ENCODE data around the gene PITRM1. TPM values are rescaled to one million over a fixed set of nuclear protein-coding genes. Genes with fewer than 3 reads are reported as not detected.

The PITRM1 gene
- total RNA-seq, 2 donors from 2014 or later = 47.7 to 103 TPM

DNA sequence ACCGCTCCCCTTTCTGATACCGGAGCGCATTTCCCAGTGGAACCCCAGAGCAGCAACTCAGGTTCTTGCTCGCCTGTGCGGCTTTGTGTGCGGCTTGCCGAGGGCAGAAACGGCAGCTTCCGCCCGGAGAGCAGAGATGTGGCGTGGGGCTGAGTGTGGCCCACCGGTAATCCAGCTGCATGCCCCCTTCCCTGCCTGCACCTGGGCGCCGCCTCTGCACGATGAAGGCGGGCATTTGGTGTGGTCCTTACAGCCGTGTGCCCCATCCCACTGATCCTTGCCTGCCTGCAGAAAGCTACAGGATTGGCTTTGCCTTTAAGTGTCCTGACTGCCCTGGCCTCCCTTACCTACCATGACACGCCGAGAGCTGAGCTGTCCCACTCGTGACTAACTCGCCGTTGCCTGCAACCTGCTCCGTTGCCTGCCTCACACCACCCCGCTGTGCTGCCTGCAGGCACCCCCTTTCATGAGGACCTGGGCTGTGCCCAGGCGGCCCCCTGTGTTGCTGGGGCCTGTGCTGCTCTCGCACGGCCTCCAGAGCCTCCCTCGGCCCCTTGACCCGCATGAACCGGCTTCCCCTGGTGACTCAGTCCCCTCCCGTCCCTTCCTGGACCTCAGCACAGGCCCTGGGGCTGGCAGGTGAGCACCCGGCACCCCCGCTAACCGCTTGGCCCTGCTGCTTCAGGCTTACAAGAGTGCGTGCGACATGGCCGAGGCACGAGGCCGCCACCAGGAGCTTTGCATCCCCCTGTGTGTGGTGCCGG is 48.0 kb downstream of the PITRM1 start:
- H3K4me3 ChIP-seq = no peak overlapping the region
- intact Hi-C loops (cut with DNase I) = no loop called here
- H3K36me3 ChIP-seq = peaks cover 0 to 6% of the 10 kb centered on the region in 2 donors
- no peak for DNase-seq (ENCODE audit: low spot score)
- no peak for TF ChIP-seq POLR2A (IDR thresholded peaks at IDR 0.05)
- TF ChIP-seq, protein P1, sequence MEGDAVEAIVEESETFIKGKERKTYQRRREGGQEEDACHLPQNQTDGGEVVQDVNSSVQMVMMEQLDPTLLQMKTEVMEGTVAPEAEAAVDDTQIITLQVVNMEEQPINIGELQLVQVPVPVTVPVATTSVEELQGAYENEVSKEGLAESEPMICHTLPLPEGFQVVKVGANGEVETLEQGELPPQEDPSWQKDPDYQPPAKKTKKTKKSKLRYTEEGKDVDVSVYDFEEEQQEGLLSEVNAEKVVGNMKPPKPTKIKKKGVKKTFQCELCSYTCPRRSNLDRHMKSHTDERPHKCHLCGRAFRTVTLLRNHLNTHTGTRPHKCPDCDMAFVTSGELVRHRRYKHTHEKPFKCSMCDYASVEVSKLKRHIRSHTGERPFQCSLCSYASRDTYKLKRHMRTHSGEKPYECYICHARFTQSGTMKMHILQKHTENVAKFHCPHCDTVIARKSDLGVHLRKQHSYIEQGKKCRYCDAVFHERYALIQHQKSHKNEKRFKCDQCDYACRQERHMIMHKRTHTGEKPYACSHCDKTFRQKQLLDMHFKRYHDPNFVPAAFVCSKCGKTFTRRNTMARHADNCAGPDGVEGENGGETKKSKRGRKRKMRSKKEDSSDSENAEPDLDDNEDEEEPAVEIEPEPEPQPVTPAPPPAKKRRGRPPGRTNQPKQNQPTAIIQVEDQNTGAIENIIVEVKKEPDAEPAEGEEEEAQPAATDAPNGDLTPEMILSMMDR (IDR thresholded peaks at IDR 0.05) = no peak
- TF ChIP-seq POLR2AphosphoS5 (IDR thresholded peaks at IDR 0.05) = no peak
- no peak overlapping the region for H3K27ac ChIP-seq
- no peaks in the 10 kb centered on the region for H3K4me1 ChIP-seq (replicated peaks)
- 95% methylated on average over 40 of the region's 40 CpGs for WGBS
- no peaks in the 10 kb centered on the region for H3K27me3 ChIP-seq (replicated peaks; ENCODE audit: insufficient read depth)
- no peaks in the 10 kb centered on the region for H3K9me3 ChIP-seq

DNA sequence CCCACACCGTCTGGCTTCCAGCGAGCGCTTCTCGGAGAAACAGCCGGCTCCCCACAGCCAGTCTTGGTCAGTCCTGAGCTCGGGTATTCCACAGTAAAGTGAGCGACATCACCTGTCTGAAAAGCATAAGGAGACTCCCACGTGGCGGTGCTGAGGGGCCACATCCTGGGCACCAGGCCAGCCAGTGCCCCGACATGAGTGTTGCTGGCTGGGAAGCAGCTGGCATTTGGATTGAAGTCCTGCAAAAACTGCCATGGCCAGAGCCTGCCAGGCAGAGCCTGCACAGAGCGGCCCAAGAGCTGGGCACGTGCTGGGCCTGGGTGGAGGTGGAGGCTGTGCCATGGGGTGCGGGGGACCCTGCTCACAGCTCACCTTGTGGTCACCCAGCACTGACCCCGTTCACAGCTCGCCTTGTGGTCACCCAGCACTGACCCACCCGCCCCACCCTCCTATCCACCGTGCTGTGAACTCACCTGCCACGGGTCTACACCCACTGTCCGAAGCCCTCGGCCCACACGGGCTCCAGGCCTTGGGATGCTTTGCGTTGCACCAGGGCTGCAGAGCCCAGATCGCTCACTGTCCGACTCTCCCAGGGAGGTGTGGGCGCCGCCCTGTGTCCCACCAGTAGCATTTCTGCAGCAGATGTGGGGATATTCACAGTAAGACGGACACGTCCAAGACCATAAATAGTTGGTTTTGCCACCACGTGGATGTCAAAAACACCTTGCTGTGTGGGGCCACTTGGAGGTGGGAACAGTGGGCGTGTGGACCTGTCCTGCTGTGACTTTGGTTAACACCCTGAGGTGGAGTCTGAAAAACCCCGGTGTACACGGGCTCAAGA is 48.8 kb downstream of the PITRM1 start:
- DNase-seq (ENCODE audit: low spot score) = no peak
- TF ChIP-seq, protein P1 (IDR thresholded peaks at IDR 0.05) = no peak
- TF ChIP-seq POLR2A (IDR thresholded peaks at IDR 0.05) (no peak), POLR2AphosphoS5 (IDR thresholded peaks at IDR 0.05) (no peak)
- Histone ChIP-seq H3K27me3 (replicated peaks; ENCODE audit: insufficient read depth) (no peaks in the 10 kb centered on the region), H3K4me3 (no peak overlapping the region), H3K27ac (no peak overlapping the region), H3K4me1 (replicated peaks) (no peaks in the 10 kb centered on the region), H3K36me3 (peaks cover 0 to 6% of the 10 kb centered on the region in 2 donors), H3K9me3 (no peaks in the 10 kb centered on the region)
- WGBS = 81% methylated on average over 26 of the region's 32 CpGs
- intact Hi-C loops (cut with DNase I) = no loop called here

DNA sequence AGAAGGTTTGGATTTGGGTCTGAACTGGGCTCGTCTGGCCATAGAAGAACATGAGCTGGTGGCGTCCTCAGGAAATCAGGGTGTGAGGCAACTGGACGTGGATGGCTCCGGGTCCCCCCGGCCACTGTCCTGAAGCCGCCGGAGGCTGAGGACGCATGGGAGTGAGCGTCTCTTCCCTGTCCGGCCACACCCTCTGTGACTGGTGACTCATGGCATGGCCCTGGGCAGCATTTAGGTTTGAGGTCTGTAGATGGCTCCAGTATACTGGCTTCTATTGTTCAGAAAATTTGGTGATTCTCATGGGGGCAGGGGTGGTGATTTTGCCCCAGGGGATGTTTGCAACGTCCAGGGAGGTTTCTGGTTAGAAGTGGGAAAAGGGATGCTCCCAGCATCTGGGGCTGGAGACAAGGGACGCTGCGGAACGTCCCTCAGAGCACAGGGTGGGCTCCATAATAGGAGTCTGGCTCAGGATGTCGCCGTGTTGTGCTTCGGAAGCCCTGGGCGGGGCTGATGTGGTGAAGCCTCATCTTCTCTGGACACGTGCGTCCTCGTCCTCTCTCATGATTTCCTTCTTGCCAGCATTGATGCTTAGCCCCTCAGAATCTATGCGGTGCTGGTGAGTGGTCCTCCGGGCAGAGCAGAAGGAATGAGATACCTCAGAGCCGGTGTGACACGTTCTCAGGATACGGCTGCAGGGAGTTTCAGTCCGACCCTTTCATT is 49.9 kb downstream of the PITRM1 start:
- no peak overlapping the region for H3K4me3 ChIP-seq
- H3K4me1 ChIP-seq (replicated peaks) = no peaks in the 10 kb centered on the region
- 82% methylated on average over 27 of the region's 27 CpGs for WGBS
- intact Hi-C loops (cut with DNase I) = no loop called here
- TF ChIP-seq POLR2A (IDR thresholded peaks at IDR 0.05) (no peak), POLR2AphosphoS5 (IDR thresholded peaks at IDR 0.05) (no peak)
- TF ChIP-seq, protein P1 (IDR thresholded peaks at IDR 0.05) = no peak
- DNase-seq (ENCODE audit: low spot score) = no peak
- no peaks in the 10 kb centered on the region for H3K27me3 ChIP-seq (replicated peaks; ENCODE audit: insufficient read depth)
- H3K27ac ChIP-seq = no peak overlapping the region
- H3K36me3 ChIP-seq = peaks cover 0 to 6% of the 10 kb centered on the region in 2 donors
- no peaks in the 10 kb centered on the region for H3K9me3 ChIP-seq

DNA sequence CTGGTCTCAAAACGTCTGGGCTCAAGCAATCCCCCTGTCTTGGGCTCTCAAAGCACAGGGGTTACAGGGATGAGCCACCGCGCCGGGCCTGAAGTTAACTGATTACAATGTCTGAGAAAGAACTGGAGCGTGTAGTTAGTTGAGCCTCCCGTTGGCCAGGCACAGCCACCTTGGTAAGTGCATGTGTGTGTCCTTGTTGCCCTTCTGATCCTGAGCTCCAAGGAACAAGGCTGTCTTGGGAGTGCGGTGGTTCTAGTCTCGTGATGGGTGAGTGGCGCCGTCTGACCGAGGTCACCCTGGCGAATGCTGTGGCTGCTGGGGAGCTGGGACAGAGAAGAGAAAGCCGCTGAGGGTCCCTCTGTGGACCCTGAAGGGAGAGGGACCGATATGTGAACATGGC is 50.5 kb downstream of the PITRM1 start:
- Histone ChIP-seq H3K27ac (no peak overlapping the region), H3K4me3 (no peak overlapping the region), H3K36me3 (peaks cover 0 to 6% of the 10 kb centered on the region in 2 donors), H3K4me1 (replicated peaks) (no peaks in the 10 kb centered on the region), H3K9me3 (no peaks in the 10 kb centered on the region), H3K27me3 (replicated peaks; ENCODE audit: insufficient read depth) (no peaks in the 10 kb centered on the region)
- 90% methylated on average over 14 of the region's 14 CpGs for WGBS
- intact Hi-C loops (cut with DNase I) = no loop called here
- no peak for TF ChIP-seq POLR2AphosphoS5 (IDR thresholded peaks at IDR 0.05)
- no peak for TF ChIP-seq POLR2A (IDR thresholded peaks at IDR 0.05)
- TF ChIP-seq, protein P1 (IDR thresholded peaks at IDR 0.05) = no peak
- no peak for DNase-seq (ENCODE audit: low spot score)
